VCaP (cell line): ENCODE data around the gene KLHL33.

Experiments used
- H3K27ac ChIP-seq: fragments of 450-650 bp; 2 replicates; pipeline ENCODE4 v1.5.1; 2017
- CTCF ChIP-seq: fragments of 450-650 bp; conservative IDR thresholded peaks from 2 replicates; pipeline ENCODE4 v1.5.1; 2017; ENCODE audit warnings: mild to moderate bottlenecking, moderate library complexity

Gene KLHL33

GRCh38 chr14:20403521-20403920 is 32.4 kb downstream of the KLHL33 start:
- H3K27ac ChIP-seq, result no peak overlapping the region
- TF ChIP-seq CTCF, result no peak

GRCh38 chr14:20400965-20401593 is 34.9 kb downstream of the KLHL33 start:
- H3K27ac ChIP-seq, result no peak overlapping the region

GRCh38 chr14:20400589-20400964 is 35.4 kb downstream of the KLHL33 start:
- no peak overlapping the region for H3K27ac ChIP-seq
- TF ChIP-seq CTCF, result no peak

More at GRCh38 chr14:20400965-20401593, 34.9 kb downstream of the KLHL33 start:
- no peak for TF ChIP-seq CTCF

GRCh38 chr14:20397511-20397910 is 38.5 kb downstream of the KLHL33 start:
- no peak for TF ChIP-seq CTCF
- no peak overlapping the region for H3K27ac ChIP-seq

- TF ChIP-seq CTCF, result no peak
- H3K27ac ChIP-seq, result no peak overlapping the region
Measured at GRCh38 chr14:20391505-20391904, 44.5 kb downstream of the KLHL33 start.

- H3K27ac ChIP-seq, result no peak overlapping the region
- TF ChIP-seq CTCF, result no peak
Measured at GRCh38 chr14:20388159-20388558, 47.8 kb downstream of the KLHL33 start.

GRCh38 chr14:20387576-20387975 is 48.4 kb downstream of the KLHL33 start:
- no peak for TF ChIP-seq CTCF
- no peak overlapping the region for H3K27ac ChIP-seq
